ENCODE data around the gene SPATA16.

The SPATA16 gene

GRCh38 chr3:172840913-172841312 is 300.1 kb downstream of the SPATA16 start:
- DNase-seq (ENCODE audit: extremely low read depth in 1 of 2, low read depth in 1 of 2), result no peak

DNA sequence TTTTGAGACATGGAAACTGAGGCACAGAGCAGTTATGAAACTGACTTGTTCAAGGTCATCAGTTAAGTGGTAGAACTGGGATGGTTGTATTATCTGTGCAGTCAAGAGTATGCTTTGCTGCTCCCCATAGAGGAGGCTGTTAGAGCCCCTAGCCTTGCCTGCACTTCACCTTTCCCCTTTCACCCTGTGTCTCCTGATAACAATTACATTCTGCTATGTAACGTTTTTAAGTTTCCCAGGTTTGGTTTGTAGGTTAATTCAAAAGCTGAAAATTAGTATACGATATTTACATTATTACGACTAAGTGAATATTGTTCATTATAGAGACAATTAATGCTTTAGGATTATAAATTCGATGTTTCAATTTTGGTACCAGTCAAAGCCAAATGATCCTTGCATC is 300.6 kb downstream of the SPATA16 start:
- DNase-seq (ENCODE audit: extremely low read depth in 1 of 2, low read depth in 1 of 2), result no peak

GRCh38 chr3:172839679-172840078 is 301.4 kb downstream of the SPATA16 start:
- DNase-seq (ENCODE audit: extremely low read depth in 1 of 2, low read depth in 1 of 2), result no peak
